GM19193 (cell line): Measurements from ENCODE around the gene PWP1.

Experiments used
- POLR2A ChIP-seq: IDR thresholded peaks from 4 replicates; pipeline ENCODE4 v1.6.1; 2011; ENCODE audit not compliant: insufficient read depth, insufficient read length; ENCODE audit errors: extremely low read depth

The PWP1 gene

GRCh38 chr12:107661830-107662229 is 23.8 kb upstream of the PWP1 start:
- no peak for TF ChIP-seq POLR2A

DNA sequence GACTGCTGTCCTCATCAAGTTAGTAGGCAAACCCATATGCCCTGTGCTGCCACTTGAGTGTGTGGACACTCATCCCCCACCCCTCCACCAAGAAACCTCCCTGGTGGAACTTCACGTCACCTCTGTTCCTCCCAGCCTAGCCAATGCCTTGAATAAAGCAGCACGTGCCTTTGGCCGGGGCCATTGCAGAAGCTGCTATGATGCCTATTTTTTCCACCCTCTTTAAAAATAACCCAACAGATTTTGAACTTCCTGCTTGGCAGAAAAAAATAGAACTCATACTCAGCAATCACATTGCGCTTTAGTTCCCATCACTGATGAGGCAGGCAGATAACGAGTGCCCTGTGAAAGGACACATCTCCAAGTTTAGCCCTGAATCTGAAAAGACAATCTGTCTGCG is 23.1 kb upstream of the PWP1 start:
- TF ChIP-seq POLR2A = no peak

GRCh38 chr12:107663277-107663676 is 22.3 kb upstream of the PWP1 start:
- no peak for TF ChIP-seq POLR2A

DNA sequence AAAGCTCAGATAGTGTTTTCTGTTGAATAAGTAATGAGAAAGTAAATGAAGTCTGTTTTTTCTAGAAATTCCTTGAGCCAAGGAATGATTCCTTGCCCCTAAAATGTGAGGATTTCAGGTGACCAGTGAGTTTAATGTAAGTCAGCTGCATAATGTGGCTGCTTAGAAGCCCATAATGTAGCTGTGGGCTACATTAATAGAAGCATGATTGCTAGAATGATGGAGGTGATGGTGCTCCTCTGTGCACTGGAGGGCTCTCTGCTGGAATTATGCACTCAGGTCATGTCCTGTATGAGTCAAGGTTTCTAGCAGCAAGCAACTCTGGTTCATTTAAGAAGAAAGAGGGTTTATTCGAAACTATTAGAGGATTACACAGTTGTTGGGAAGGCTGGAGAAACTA is 19.6 kb upstream of the PWP1 start:
- TF ChIP-seq POLR2A = no peak

DNA sequence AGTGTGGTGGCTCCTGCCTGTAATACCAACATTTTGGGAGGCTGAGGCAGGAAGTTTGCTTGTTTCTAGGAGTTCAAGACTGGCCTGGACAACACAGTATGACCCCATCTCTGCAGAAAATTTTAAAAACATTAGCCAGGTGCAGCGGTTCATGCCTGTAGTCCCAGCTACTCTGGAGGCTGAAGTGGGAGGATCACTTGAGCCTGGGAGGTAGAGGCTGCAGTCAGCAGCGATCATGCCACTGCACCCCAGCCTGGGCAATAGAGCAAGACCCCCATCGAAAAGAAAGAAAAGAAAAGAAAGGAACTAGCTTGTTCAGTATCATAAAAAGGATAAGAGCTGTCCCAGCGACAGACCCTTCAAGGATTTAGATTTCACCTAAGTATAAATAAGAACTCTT is 18.1 kb upstream of the PWP1 start:
- no peak for TF ChIP-seq POLR2A

DNA sequence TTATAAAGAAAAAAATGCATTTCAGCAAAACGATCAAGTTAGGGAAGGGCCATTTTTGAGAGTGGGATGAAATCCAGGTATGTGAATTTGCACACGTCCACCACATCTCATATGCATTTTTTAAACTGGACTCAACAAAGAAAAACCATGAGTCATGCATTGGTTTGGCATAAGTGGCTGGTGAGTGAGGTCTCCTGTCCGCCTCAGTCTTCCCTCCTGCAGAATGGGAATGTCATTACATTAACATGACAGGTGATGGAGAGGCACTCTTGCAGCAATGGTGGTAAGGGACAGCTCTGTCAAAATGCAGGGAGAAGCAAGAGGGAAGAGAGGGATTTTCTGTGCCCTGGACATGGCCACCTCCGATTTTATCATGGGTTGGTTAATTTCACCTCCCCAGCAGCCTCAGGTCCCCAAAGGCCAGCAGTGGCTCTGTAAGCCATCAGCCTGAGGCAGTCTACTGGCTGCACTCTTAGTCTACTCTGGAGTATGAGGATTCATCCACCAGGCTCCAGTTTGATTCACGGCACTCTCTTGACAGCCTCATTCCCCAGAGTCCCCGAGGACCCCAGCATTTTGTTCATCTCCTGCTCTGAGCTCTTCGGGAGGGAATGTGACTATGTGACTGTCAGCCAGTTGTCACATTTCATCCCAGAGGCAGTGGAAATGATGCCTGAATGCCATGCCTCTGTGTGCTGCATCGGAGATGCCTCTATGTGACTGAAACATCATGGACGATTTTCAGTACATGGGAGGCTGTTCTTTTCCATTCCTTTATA is 17.1 kb upstream of the PWP1 start:
- TF ChIP-seq POLR2A = no peak

DNA sequence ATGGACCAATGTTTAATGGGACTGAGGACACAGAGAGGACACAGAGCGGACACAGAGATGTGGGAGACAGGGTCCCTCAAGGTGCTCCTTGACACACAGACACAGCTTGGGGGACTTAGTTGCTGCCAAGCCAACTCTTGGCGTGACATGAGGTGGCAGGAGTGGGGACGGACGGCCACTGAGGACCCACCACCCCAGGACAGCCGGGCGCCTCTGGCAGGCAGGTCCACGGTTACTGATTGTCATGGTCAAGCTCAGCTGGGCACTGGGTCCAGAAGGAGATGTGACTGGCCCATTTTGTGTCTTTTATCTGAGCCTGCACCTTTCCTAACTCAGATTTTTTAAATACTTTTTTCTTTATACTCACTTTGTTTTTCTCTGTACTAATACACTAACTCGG is 15.7 kb upstream of the PWP1 start:
- TF ChIP-seq POLR2A = no peak

DNA sequence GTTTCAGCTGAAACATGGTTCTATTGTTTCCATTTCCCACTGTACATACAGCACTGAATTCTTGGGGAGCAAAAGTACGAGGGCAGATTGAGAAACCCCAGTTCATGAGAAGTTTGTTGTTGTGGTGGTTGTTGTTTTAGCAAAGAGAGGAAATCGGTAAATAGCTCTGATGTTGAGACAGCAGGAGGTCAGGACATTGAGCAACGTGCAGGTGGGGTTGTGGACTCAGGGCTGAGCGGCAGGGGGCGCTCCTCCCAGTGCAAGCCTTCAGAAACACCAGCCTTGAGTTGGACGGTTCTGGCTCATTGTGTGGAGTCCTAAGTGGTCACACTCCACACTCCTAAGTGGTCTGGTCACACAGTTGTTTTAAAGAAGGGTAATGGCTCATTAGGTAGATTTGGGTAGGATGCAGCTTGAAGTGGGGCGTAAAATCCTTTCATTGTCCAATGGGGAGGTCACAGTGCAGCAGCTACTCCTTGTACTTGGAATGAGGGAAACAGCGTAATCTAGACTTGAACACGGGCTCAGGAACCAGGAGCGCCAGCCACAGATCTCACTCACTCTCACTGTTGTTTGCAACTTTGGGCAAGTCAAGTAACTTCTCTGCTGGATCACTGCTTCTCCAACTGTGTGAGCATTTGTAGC is 14.5 kb upstream of the PWP1 start:
- TF ChIP-seq POLR2A = no peak

- no peak for TF ChIP-seq POLR2A
Measured at GRCh38 chr12:107677671-107678070, 7.9 kb upstream of the PWP1 start.

DNA sequence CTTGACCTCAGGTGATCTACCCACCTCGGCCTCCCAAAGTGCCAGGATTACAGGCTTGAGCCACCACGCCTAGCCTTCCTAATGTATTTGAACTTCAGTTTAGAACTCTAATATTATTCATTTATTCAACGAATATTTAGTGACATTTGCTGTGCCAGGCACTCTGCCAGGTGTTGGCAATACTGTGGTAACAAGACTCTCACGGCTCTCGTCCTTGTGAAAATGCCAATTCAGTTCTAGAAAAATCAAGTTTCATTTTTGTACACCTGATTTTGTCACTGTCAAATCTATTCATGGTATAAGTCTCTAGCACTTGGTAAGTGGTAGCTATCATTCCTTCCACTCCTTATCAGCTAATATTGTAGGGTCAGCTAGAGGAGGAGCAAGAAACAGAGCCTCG is 6.3 kb upstream of the PWP1 start:
- no peak for TF ChIP-seq POLR2A

DNA sequence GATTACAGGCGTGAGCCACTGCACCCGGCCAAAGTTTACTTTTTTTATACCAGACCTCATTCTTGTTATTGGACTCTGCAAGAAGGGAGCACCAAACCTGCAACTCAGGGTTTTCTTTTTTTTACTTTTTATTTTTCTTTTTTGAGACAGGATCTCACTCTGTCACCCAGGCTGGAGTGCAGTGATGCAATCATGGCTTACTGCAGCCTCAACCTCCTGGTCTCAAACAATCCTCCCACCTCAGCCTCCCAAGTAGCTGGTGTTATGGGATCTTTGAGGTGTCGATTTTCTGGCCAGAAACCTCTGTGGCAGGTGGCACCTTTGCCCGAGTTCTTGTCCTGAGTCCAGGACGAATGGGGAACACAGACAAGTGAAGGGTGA is 4.2 kb upstream of the PWP1 start:
- no peak for TF ChIP-seq POLR2A

DNA sequence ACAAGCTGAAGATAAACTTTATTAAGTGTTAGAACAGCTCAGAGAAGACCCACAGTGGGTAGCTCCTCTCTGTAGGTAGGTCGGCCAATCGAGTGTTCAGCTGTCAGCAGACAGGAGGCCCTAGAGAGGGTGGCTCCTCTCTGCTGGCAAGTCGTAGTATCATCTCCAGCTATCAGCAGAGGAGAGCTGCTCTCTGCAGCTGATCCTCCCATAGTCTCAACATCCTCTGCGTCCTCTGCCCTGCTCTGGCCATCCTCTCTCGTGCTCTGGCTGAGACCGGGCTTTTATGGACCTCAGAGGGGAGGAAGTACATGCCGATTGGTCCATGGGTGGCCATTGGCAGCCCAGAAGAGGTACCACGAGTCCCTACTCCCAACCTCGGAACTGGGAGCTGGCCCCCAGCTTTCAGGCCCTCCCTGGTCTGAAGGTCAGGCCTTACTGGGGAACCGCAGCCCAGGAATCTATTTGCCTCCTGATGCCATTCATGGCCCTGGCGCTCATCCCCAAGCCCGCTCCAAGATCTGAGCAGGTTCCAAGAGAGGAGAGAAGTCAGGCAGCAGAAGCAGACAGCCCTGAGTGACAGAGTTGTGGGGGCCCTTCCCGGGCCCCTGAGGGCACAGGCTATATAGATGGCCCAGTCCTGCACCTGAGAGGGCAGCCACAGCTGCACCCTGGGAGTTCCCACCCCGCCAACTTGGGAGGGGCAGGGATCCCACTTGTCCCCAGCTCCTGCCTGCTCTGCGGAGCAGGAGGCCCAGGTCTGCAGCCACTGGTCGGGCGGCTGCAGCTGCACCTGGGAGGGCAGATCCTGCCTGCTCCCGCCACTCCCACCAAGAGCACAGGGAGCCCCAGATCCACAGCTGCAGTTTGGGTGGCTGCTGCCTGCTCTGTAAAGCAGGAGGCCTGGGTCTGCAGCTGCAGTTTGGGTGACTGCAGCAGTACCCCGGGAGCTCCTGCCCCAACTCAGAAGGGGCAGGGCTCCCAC is 3.5 kb upstream of the PWP1 start:
- no peak for TF ChIP-seq POLR2A

GRCh38 chr12:107684029-107684795 is 1.4 kb upstream of the PWP1 start:
- TF ChIP-seq POLR2A = no peak

- no peak for TF ChIP-seq POLR2A
Measured at GRCh38 chr12:107684990-107685359, 624 bp upstream of the PWP1 start.

GRCh38 chr12:107702106-107702505 is 16.5 kb downstream of the PWP1 start:
- no peak for TF ChIP-seq POLR2A

GRCh38 chr12:107704041-107704440 is 18.4 kb downstream of the PWP1 start:
- no peak for TF ChIP-seq POLR2A

GRCh38 chr12:107715780-107716179 is 30.2 kb downstream of the PWP1 start:
- TF ChIP-seq POLR2A = no peak
